COLO829 (cell line): Measurements from ENCODE around the gene GAB3.

Experiments used
- DNase-seq: peaks from one replicate; pipeline ENCODE4 v3.0.0; 2012; ENCODE audit warnings: low spot score

Gene GAB3

DNA sequence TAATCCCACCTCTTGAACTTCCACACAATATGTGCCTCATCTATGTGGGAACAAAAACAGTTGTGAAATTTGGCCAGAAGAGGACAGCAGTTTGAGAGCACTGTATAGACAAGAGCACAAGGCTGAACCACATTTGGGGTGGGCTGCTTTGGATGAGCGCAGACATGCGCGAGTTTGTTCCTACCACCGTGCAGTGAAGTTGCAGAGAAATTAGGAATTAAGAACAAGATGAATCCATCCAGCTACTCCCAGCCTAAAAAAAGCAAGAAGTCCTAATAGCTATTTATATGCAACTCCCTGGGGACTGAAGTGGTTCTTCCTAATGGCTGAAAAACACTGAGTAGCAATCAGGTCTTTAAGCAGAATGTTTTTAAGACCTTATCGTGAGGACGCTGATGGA is 1.0 kb downstream of the GAB3 start:
- no peak for DNase-seq

DNA sequence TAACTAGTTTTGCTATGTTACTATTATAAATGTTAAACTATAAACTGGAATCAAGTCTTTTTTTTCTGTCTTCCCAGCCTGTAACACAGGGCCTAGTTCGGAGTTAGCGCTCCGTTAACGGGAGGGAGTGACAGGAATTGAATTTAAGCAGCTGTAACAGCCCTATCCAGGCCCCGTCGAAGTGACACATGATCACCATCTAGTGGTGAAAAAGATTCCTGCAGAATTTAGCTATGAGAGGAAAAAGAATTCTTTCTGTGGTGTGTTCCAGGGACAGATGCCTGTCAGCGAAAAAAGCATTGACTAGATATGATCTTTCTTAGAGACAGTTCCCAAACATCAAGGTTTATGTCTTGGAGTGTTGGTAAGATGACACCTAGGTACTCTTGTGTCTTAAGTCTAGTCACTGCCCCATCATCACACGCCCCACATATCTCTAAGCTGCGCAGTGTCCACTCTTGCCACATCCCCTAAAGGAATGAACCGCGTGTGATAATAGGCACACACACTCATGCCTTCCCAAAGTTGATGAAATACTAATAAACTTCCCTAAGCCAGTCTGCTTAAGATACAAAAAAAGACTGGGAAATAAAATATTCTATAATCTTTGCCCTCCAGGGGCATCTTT is 2.1 kb downstream of the GAB3 start:
- DNase-seq: peak; percentile 50

DNA sequence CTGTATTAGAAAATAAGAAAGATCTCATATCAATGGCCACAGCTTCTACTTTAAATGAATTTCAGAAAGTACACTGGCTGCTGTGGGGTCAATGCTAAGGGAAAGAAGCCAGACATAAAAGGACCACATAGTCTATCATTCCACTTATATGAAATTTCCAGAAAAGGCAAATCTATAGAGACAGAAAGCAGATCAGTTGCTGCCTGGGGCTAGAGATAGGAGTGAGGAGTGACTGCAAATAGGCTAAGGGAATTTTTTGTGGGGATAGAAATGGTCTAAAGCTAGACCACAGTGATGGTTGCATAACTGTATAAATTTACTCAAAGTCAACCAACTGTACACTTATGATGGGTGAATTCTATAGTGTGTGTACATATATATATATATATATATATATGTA is 8.3 kb downstream of the GAB3 start:
- no peak for DNase-seq

DNA sequence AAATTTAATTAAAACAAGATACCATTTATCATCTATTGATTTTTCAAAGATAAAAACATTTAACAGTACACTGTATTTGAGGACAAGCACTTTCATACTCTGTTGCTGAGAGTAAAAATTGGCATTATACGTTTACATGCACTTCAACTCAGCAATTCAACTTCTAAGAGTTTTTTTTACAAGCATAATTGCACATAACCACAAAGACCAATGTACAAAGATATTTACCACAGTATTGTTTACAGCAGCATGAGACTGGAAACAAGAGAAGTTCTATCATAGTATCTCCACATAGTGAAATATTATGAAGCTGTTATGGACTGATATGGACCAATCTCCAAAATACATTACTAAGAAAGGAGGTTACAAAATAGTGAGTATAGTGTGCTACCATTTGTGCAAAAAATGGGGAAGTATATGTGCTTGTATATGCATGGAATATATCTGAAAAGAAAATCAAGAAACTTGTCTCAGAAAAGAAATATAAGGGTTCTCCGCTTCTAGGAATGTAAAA is 10.9 kb downstream of the GAB3 start:
- no peak for DNase-seq

DNA sequence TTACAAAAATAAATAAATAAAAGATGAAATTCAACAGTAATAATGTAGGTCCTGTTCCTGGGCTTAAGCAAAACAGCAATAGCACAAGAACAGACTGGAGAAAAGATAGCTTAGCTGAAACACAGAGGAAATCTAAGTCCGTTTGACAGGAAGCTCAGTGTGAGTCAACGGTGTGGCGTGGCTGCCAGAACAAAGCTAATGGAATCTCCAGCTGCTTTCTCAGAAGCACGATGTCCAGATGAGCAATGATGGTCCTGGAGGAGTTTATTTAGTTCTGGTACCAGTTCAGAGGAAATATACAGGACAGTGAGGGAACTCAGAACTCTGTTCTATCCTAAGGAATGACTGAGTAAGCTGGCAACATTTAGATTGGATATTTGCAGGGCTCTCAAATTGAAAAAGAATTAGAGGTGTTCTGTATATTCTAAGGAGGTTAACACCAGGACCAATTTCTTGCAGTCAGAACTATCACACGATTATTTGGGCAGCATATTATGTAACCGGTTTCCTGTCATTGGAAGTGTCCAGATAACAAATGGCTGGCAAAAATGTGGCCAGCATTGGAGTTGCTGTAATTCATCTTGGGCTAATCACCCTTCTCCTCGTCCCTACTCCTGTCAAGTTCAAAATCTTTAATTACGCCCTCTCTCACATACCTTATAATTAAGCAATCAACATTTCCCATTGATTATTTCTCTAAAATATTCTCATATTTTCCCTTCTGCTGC is 12.7 kb downstream of the GAB3 start:
- peak; percentile 38 for DNase-seq

DNA sequence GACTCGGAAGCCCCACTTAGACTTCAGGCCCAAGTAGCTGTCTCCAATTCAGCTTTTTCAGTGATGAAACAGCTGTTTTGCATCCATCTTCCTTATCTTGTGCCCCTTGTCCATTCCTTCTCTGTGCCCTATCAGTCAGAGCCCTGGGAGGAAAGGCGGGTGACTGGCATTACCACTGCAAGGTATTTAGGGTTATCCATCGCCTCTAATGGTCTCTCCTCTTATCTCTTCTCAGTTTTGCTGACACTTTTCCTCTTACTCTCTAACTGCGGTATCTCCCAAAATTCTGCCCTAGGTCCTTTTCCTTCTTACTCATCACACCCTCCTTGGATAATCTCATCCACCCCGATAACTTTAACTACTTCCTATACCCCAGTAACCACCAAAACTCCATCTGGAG is 13.7 kb downstream of the GAB3 start:
- no peak for DNase-seq

DNA sequence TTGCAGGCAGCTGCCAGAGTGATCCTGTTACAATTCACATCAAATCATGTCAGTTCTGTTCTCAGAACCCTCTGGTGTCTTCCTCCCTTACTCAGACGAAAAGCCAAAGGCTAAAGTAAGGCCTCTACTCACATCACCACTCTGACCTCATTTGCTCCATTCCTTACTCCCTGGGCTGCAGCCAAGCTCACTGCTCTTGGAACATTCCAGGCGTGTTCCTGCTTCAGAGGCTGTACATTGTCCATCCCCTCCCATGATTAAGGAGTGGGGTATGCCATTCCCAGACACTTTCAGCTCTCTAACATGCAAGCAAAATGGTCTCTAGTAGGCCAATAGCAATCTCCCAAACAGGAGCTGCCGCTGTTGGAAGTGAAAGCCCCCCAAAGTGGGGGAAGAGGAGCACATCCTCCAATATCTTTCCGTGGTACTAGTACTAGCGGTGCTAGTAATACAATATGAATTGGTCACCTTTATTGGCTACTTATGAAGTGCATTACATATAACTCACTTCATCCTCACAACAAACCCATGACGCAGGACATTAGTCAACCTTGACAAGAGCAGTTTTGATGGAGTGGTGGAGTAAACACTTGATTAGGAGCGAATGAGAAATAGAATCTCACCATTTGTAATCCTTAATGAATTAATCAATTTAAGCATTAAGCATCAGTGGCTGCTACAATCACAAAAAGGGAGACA is 15.0 kb downstream of the GAB3 start:
- DNase-seq: no peak

DNA sequence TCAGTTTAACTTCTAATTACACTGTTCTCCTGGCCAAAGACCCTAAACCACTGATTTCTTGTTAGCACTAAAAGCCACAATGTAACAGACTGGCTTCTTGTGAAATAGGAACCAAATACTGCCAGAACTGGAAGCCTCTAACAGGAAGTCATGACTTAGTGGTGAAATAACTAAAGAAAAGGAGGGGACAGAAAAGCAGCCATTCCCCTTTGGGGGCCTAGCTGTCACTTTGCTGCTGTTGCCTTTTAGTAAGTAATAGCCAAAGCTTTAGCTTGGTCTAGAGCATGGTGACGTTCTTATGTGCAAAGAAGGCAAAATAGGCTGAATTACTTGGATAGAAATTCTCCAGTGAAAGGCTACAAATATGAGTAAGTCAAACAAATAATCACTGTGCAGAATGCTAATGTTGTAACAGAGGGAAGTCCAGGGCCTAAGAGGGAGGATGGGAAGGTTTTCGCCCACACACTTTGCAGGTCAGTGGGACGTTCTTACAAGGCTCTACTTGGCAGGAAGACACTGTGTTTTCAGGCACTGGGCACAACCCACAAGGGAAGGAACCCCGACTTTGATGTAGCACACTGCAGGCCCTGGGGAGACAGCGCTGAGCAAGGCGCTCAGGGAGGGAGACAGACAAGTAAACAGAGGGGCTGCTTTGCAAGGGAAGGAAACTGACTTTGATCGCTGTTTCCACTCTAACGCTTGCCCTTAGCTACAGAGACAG is 16.7 kb downstream of the GAB3 start:
- DNase-seq: peak; percentile 45

DNA sequence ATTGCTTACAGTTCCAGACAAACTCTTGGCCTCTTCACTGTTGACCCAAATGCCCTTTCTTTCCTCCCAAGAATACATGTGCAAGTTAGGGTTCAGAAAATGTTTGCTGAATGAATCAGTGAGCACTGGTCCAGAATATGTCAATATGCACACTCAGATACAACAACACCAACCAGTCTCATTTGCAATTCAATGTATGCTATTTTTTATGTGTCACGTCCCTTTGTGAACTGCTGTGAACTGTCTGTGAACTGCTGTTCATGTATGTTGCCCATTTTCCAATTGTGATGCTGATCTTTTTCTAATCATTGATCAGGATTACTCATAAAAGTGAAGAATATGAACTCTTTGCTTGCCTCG is 17.8 kb downstream of the GAB3 start:
- DNase-seq: no peak

DNA sequence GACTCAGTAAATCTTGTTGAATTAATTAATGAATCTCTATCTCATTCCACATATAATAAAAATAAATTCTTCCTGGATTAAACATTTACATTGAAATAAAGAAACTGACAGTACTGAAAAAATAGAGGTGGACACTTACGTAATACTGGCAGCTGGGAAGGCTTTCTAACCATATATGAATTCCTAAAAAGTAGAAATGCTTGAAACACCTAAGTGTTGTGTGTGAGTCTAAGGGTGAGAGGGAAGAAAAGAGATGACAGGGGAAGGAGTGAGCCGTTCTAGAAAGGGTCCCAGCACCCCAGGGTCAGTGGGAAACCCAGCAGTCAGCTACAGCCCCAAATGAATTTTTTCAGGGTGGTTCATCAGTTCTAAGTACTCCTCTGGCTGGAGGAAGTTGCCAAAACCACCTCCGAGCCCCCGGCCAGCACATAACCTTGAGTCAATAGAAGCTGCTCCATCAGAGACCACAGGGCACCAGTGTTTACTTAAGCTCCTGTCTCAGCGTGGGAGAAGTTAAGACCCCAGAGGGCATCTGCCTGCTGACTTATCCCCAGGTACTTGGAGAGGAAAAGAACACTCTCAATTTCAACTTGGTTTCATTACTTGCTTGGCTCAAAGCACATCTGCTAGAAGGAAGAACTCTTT is 18.3 kb downstream of the GAB3 start:
- no peak for DNase-seq

DNA sequence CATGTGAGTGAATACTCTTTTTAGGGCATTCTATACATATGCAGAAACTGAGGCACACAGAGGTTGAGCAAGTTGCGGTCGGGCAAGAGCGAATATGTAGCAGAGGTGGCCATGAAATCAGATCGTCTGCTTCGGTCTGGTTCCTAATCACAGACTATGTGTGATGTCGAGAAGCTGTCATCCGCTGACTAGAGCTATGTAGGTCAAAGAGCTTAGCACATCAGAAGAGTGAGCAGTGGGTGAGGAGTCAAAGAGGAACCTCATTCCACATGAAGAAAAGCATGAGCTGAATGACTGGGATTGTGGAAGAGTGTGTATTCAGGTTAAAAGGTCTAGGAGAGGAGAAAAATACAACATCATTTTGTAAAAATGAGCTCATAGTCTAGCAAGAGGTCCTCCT is 19.0 kb downstream of the GAB3 start:
- no peak for DNase-seq

DNA sequence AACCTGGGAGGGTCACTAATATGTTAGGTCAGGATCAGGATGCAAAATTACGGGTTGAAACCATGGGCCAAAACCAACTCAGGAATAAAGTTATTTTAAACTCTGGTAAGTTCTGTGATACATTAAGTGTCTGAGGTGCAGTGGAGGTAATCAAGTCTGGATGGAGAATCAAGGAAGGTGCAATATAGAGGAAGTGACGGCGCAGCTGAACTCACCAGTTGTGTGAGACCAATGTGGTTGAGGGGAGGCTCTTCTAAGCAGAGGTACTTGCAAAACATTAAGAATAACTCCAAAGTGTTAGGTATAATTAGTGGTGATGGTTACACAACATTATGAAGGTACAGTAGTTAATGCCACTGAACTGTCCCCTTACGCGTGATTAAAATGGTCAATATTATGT is 19.7 kb downstream of the GAB3 start:
- DNase-seq: no peak

DNA sequence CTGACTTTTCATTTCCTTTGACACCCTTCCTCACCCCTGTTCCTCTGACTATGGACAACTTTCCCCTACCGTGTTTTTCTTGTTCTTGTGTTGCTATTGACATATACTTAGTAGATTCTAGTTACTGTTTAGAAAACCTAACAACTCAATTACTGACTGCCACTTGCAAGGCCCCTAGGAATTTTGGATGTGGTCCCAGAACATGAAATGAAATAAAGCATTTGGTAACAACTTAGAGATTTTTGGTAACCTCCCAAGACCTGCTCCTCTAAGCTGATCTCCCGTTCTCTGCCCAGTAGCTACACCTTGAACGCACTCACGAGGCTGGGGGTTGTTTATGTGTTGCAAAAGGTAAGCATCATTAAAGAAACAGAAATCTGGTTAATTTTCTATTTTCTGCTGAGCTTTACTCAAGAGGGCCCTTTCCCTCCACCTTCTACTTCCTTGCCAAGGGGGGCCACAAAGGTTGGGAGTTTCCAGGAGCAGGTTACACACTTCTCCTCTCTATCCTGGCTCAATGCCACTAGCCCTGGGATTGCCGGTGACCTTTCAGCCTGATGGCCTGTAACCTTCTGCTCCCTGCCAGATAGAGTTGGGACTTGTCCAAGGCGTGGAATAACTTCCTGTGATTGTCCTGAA is 20.5 kb downstream of the GAB3 start:
- DNase-seq: no peak

DNA sequence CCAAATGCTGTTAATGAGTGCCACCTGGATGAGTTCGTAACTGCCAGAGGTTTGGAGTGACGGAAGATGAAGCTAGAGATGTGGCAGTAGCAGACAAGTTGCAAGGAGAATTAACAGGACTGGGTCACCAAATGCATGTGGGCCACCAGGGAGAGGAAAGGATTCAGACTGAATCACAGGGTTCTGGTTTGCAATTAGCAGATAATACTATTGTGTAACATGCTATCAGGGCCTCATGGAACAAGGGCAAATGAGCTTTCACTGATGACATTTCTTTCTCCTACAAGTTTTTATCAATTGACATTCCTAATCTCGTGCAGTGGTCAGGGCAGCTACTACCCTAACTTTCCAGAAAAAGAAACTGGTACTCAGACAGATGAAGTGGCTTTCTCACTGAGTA is 21.4 kb downstream of the GAB3 start:
- DNase-seq: no peak

DNA sequence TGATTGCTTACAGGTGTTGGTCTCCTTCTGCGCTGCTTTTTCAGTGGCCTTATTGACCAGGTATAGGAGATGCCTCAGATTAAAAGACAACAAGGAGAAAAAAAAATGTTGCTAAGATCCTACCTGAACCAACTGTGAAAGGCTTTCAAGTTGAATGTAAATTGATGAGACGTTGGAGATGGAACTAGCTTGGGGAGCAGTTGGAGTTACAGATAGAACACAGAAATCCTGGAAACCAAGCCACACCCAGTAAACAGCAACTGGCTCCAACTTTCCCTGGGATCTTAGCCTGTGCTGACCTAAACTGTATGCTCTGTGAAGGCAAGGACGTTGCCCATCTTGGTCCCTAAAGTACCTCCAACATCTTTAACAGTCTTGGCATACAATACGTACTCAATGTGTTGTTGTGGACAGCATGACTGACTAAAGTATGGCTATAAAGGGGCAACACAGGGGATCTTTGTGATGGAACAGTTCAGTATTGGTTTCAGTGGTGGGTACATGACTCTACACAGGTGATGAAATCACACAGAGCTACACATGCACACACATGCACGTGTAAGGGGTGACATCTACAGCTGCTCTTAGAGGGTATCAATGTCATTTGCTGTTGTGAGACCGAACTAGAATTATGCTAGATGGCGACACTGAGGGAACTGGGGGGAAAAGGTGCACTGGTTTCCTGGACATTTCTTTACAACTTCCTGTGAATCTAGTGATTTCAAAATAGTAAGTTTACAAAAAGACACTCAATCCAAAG is 22.3 kb downstream of the GAB3 start:
- DNase-seq: no peak

DNA sequence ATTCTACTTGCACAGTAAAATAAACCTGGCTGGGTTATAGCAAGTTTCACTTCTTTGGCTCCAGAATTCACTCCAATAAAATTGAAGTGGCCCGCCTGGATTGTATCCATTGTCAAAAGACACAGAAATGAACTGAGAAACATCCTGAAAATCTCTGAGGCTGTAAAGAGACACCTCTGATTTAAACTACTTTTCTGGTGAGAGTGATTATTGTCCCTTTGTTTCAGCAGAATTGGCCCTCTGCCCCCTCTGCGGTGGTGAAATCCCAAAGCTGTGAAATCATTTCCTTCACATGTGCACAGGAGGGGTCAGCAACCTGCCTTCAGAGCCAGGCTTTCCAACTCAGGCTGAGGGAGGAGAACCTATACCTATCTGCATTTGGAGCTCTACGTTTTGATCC is 23.0 kb downstream of the GAB3 start:
- DNase-seq: no peak

DNA sequence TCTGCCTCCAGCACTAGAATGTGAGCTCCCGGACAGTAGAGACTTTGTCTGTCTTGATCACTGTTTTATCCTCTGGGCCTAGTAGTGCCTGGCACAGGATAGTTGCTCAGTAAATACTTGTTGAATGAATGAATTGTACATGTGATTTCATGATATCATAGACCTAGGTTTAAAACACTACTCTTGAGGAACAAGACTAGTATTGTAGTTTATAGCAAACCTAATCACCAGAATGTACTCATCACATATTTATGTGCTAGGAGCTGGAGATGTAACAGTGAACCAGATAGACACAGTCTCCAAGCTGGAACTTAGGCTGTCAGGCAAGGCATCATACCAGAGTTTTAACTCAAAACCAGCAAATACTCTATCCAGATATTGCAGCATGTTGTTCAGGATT is 23.5 kb downstream of the GAB3 start:
- DNase-seq: no peak

DNA sequence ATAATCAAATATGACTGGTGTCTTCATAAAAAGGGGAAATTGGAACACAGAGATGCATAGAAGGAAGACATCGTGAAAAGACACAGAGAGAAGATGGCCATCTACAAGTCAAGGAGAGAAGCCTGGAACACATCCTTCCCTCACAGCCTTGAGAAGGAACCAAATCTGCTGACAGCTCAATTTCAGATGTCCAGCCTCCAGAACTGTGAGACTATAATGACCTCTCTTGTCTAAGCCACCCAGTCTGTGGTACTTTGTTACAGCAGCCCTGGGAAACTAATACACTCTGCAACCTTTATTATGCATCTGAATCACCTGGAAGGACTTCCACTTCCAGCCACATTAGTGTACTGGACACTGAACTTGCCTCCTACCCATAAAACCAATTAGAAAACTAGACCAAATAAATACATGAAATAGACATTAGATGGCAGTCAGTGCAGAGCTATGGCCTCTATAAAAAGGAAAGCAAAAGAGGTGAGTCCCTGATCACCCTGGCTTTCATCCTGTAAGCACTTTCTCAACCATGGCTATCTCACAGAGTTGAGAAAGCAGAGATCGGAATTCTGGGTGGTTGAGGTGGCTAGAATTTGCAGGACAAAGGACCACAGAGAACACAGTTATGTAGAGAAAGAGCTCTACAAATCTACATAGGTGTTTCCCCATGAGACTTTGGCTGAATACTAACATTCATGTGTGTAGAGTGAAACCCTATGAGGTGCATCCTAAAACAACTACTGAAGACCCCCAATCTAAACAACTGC is 25.7 kb downstream of the GAB3 start:
- no peak for DNase-seq

DNA sequence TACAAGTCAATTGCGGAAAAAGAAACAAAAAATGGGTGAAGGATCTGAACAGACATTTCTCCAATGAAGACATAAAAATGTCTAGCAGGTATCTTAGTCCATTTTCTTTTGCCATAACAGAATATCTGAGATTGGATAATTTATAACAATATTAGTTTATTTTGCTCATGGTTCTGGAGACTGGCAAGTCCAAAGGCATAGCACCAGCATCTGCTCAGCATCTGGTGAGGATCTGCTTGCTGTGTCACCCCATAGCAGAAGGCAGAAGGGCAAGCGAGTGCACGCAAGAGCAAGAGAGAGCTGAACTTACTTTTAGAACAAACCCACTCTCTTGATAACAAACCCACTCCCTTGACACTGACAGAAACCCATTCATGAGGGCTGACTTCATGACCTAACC is 29.7 kb downstream of the GAB3 start:
- no peak for DNase-seq

DNA sequence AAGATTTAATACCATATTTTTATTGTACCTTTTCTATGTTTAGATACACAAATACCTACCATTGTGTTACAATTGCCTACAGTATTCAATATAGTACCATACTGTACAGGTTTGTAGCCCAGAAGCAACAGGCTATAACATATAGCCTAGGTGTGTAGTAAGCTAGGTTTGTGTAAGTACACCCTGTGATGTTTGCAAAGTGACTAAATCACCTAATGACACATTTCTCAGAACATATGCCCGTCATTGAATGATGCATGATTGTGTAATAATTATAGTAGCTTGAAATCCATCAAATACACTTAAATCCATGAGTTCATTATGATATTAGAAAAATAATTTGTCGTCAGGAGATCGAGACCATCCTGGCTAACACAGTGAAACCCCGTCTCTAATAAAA is 30.8 kb downstream of the GAB3 start:
- no peak for DNase-seq
